Transverse colon (tissue), 4 donors: ENCODE results near the gene RNF135.

Experiments
- POLR2A ChIP-seq: fragments of 450-650 bp; IDR thresholded peaks from one replicate; pipeline ENCODE4 v1.6.1; 2016; ENCODE audit warnings: antibody characterized with exemption, mild to moderate bottlenecking, moderate library complexity
- POLR2AphosphoS5 ChIP-seq, 3 donors: sonication (generic); formaldehyde crosslinking; IDR thresholded peaks; one replicate each; pipeline ENCODE4 v1.6.1; 2016; ENCODE audit warnings: antibody characterized with exemption in 3 of 3
- TF ChIP-seq, protein P1 (sequence below), 5 experiments: fragments of 200-600 bp in 3 of 5; fragments of 450-650 bp in 2 of 5; sonication (generic) in 3 of 5; IDR thresholded peaks; 1 replicate in 2 of 5; 2 replicates in 3 of 5; pipeline ENCODE4 v1.5.1; 2016 to 2017; ENCODE audit warnings: antibody characterized with exemption in 5 of 5, inconsistent platforms in 3 of 5, mild to moderate bottlenecking in 2 of 5, moderate library complexity in 1 of 5

GRCh38 chr17:31004160-31004559 lies 33.3 kb downstream of the RNF135 start:
- TF ChIP-seq POLR2A, result no peak
- TF ChIP-seq, protein P1, sequence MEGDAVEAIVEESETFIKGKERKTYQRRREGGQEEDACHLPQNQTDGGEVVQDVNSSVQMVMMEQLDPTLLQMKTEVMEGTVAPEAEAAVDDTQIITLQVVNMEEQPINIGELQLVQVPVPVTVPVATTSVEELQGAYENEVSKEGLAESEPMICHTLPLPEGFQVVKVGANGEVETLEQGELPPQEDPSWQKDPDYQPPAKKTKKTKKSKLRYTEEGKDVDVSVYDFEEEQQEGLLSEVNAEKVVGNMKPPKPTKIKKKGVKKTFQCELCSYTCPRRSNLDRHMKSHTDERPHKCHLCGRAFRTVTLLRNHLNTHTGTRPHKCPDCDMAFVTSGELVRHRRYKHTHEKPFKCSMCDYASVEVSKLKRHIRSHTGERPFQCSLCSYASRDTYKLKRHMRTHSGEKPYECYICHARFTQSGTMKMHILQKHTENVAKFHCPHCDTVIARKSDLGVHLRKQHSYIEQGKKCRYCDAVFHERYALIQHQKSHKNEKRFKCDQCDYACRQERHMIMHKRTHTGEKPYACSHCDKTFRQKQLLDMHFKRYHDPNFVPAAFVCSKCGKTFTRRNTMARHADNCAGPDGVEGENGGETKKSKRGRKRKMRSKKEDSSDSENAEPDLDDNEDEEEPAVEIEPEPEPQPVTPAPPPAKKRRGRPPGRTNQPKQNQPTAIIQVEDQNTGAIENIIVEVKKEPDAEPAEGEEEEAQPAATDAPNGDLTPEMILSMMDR (IDR thresholded peaks at IDR 0.05), result no peak
- TF ChIP-seq POLR2AphosphoS5 (IDR thresholded peaks at IDR 0.05), result no peak
